Epithelial cell of esophagus (primary cell): ENCODE measurements around the gene FGD5.

Source experiments
- DNase-seq: peaks from one replicate; pipeline ENCODE4 v3.0.0; 2010; ENCODE audit warnings: low read depth
- H3K4me3 ChIP-seq: 2 replicates; pipeline ENCODE4 v1.5.1; 2011; ENCODE audit warnings: mild to moderate bottlenecking, low read length, control low read depth
- TF ChIP-seq, protein P1 (sequence below): IDR thresholded peaks from 2 replicates; pipeline ENCODE4 v1.5.1; 2011; ENCODE audit warnings: low read depth, mild to moderate bottlenecking, low read length, control low read depth, inconsistent platforms; ENCODE audit not compliant: insufficient read depth; ENCODE audit errors: missing control alignments

Gene FGD5

GRCh38 chr3:14890476-14890875 lies 71.7 kb downstream of the FGD5 start:
- no peak for DNase-seq
- H3K4me3 ChIP-seq: no peak overlapping the region
- TF ChIP-seq, protein P1, sequence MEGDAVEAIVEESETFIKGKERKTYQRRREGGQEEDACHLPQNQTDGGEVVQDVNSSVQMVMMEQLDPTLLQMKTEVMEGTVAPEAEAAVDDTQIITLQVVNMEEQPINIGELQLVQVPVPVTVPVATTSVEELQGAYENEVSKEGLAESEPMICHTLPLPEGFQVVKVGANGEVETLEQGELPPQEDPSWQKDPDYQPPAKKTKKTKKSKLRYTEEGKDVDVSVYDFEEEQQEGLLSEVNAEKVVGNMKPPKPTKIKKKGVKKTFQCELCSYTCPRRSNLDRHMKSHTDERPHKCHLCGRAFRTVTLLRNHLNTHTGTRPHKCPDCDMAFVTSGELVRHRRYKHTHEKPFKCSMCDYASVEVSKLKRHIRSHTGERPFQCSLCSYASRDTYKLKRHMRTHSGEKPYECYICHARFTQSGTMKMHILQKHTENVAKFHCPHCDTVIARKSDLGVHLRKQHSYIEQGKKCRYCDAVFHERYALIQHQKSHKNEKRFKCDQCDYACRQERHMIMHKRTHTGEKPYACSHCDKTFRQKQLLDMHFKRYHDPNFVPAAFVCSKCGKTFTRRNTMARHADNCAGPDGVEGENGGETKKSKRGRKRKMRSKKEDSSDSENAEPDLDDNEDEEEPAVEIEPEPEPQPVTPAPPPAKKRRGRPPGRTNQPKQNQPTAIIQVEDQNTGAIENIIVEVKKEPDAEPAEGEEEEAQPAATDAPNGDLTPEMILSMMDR: no peak

GRCh38 chr3:14891135-14892132 lies 72.7 kb downstream of the FGD5 start:
- no peak overlapping the region for H3K4me3 ChIP-seq
- TF ChIP-seq, protein P1: no peak
- DNase-seq: no peak

DNA sequence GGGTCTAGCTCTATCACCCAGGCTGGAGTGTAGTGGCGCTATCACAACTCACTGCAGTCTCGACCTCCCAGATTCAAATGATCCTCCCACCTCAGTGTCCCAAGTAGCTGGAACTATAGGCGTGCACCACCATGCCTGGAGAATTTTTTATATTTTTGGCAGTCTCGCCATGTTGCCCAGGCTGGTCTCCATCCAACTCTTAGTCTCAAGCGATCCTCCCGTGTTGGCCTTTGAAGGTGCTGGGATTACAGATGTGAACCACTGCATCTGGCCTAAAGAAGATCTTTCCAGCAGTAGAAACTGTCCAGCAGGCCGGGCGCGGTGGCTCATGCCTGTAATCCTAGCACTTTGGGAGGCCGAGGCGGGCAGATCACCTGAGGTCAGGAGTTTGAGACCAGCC lies 73.5 kb downstream of the FGD5 start:
- no peak for DNase-seq
- no peak overlapping the region for H3K4me3 ChIP-seq
- TF ChIP-seq, protein P1: no peak

- TF ChIP-seq, protein P1: no peak
- no peak overlapping the region for H3K4me3 ChIP-seq
- no peak for DNase-seq
Measured at GRCh38 chr3:14894085-14894484, 75.3 kb downstream of the FGD5 start.

- H3K4me3 ChIP-seq: no peak overlapping the region
- no peak for DNase-seq
- TF ChIP-seq, protein P1: no peak
Measured at GRCh38 chr3:14897266-14897665, 78.5 kb downstream of the FGD5 start.

- H3K4me3 ChIP-seq: no peak overlapping the region
- DNase-seq: no peak
- TF ChIP-seq, protein P1: no peak
Measured at GRCh38 chr3:14898929-14899328, 80.2 kb downstream of the FGD5 start.
